Liver (tissue), 9 donors: Measurements from ENCODE around the gene CCN5. TPM values are rescaled to one million over a fixed set of nuclear protein-coding genes. Genes with fewer than 3 reads are reported as not detected.

Experiments
- DNase-seq: peaks from one replicate; pipeline ENCODE4 v3.0.0-alpha.2; 2017; ENCODE audit warnings: low spot score
- H3K27ac ChIP-seq, 2 donors: one replicate each; pipeline ENCODE4 v1.7.0; 2013; ENCODE audit warnings: inconsistent platforms in 2 of 2, low read length in 2 of 2, control low read depth in 1 of 2, low read depth in 1 of 2, mild to moderate bottlenecking in 1 of 2
- H3K27me3 ChIP-seq, 4 donors: one replicate each; pipeline versions ENCODE4 v1.6.1 to v1.7.0; 2013; ENCODE audit warnings: low read length in 3 of 4, inconsistent platforms in 1 of 4, mild to moderate bottlenecking in 1 of 4, moderate library complexity in 1 of 4; ENCODE audit not compliant: control insufficient read depth in 4 of 4, insufficient read depth in 4 of 4
- H3K36me3 ChIP-seq, 4 donors: one replicate each; pipeline versions ENCODE4 v1.6.1 to v1.7.0; 2013; ENCODE audit warnings: low read length in 3 of 4, mild to moderate bottlenecking in 3 of 4, low read depth in 1 of 4, moderate library complexity in 1 of 4; ENCODE audit not compliant: control insufficient read depth in 4 of 4, insufficient read depth in 3 of 4
- H3K4me1 ChIP-seq, 4 donors: one replicate each; pipeline versions ENCODE4 v1.6.1 to v1.7.0; 2013; ENCODE audit warnings: low read length in 3 of 4, mild to moderate bottlenecking in 3 of 4, moderate library complexity in 1 of 4; ENCODE audit not compliant: control insufficient read depth in 4 of 4, insufficient read depth in 4 of 4
- H3K4me3 ChIP-seq, 3 donors: one replicate each; pipeline versions ENCODE4 v1.6.1 to v1.7.0; 2013; ENCODE audit warnings: low read length in 3 of 3, control low read depth in 1 of 3, low read depth in 1 of 3, mild to moderate bottlenecking in 1 of 3
- H3K9ac ChIP-seq, 2 donors: one replicate each; pipeline ENCODE4 v1.7.0; 2013; ENCODE audit warnings: low read length in 2 of 2, mild to moderate bottlenecking in 2 of 2, moderate library complexity in 2 of 2, control low read depth in 1 of 2, low read depth in 1 of 2
- H3K9me3 ChIP-seq, 4 donors: one replicate each; pipeline versions ENCODE4 v1.6.1 to v1.7.0; 2013; ENCODE audit warnings: low read length in 3 of 4; ENCODE audit not compliant: control insufficient read depth in 4 of 4
- ATF3 ChIP-seq: IDR thresholded peaks from 2 replicates; pipeline ENCODE4 v1.6.1; 2016; ENCODE audit warnings: antibody characterized with exemption
- CTCF ChIP-seq: fragments of 150-350 bp; IDR thresholded peaks from 2 replicates; pipeline ENCODE4 v1.5.1; 2017; ENCODE audit warnings: improper control_type of control experiment, low read depth, low read length; ENCODE audit not compliant: missing input control
- EGR1 ChIP-seq, 2 donors: IDR thresholded peaks; 2 replicates each; pipeline ENCODE4 v1.6.1; 2016 to 2018; ENCODE audit warnings: antibody characterized with exemption in 2 of 2, low read depth in 2 of 2
- FOXA1 ChIP-seq: IDR thresholded peaks from 2 replicates; pipeline ENCODE4 v1.6.1; 2016; ENCODE audit warnings: antibody characterized with exemption
- FOXA2 ChIP-seq: IDR thresholded peaks from 2 replicates; pipeline ENCODE4 v1.6.1; 2016; ENCODE audit warnings: antibody characterized with exemption
- GABPA ChIP-seq, 2 donors: IDR thresholded peaks in 1 of 2; conservative IDR thresholded peaks in 1 of 2; 2 replicates each; pipeline ENCODE4 v1.6.1; 2016; ENCODE audit warnings: antibody characterized with exemption in 2 of 2, mild to moderate bottlenecking in 1 of 2, moderate library complexity in 1 of 2
- HNF4A ChIP-seq, 2 donors: conservative IDR thresholded peaks; 2 replicates each; pipeline ENCODE4 v1.6.1; 2016; ENCODE audit warnings: antibody characterized with exemption in 2 of 2, mild to moderate bottlenecking in 2 of 2
- HNF4G ChIP-seq: IDR thresholded peaks from 2 replicates; pipeline ENCODE4 v1.6.1; 2016; ENCODE audit warnings: antibody characterized with exemption
- JUND ChIP-seq, 2 donors: IDR thresholded peaks; 2 replicates each; pipeline ENCODE4 v1.6.1; 2016; ENCODE audit warnings: antibody characterized with exemption in 2 of 2
- MAX ChIP-seq: IDR thresholded peaks from 2 replicates; pipeline ENCODE4 v1.6.1; 2016; ENCODE audit warnings: antibody characterized with exemption
- NR2F2 ChIP-seq: IDR thresholded peaks from 2 replicates; pipeline ENCODE4 v1.6.1; 2016; ENCODE audit warnings: antibody characterized with exemption
- RAD21 ChIP-seq, 2 donors: IDR thresholded peaks; 2 replicates each; pipeline ENCODE4 v1.6.1; 2016; ENCODE audit warnings: antibody characterized with exemption in 2 of 2, mild to moderate bottlenecking in 2 of 2
- REST ChIP-seq: IDR thresholded peaks from 2 replicates; pipeline ENCODE4 v1.6.1; 2016; ENCODE audit warnings: antibody characterized with exemption, mild to moderate bottlenecking
- RXRA ChIP-seq, 2 donors: IDR thresholded peaks; 2 replicates each; pipeline ENCODE4 v1.6.1; 2017 to 2018; ENCODE audit warnings: antibody characterized with exemption in 2 of 2, mild to moderate bottlenecking in 1 of 2
- SP1 ChIP-seq: IDR thresholded peaks from 2 replicates; pipeline ENCODE4 v1.6.1; 2018; ENCODE audit warnings: antibody characterized with exemption, mild to moderate bottlenecking
- TAF1 ChIP-seq: conservative IDR thresholded peaks from 2 replicates; pipeline ENCODE4 v1.6.1; 2016; ENCODE audit warnings: antibody characterized with exemption, mild to moderate bottlenecking
- YY1 ChIP-seq: IDR thresholded peaks from 2 replicates; pipeline ENCODE4 v1.6.1; 2016; ENCODE audit warnings: antibody characterized with exemption, mild to moderate bottlenecking
- ZBTB33 ChIP-seq: IDR thresholded peaks from 2 replicates; pipeline ENCODE4 v1.6.1; 2016; ENCODE audit warnings: antibody characterized with exemption
- WGBS: extraction: QIAGEN DNeasy Blood & Tissue Kit; methylation state at CpG from one replicate; pipeline ENCODE4 v1.1.7; 2013; 5-methylcytosine and 5-hydroxymethylcytosine counted together
- polyA plus RNA-seq, 2 donors: library from polyadenylated mRNA; stranded (reverse) in 1 of 2; unstranded in 1 of 2; fragments of 200-250 nt in 1 of 2; fragments of >200 nt in 1 of 2; fragmentation: Nextera tagmentation in 1 of 2; extraction: Ambion mirVana in 1 of 2; gene quantifications; one replicate each; pipeline versions ENCODE4 v1.2.1 to v1.2.3, GENCODE V29; 2013 to 2015
- total RNA-seq, 2 donors: library from RNA; depleted of rRNA; stranded (reverse); fragments of >200 nt; gene quantifications; one replicate each; pipeline ENCODE4 v1.2.3, GENCODE V29; 2014
- donor health status: healthy.
- donor health status: healthy.
- donor health status: healthy.
- donor health status: healthy.
- donor health status: healthy.

Gene CCN5
- total and polyA plus RNA-seq, 4 donors: 1.2 to 3.6 (median 1.9) TPM; not detected in 1

- H3K27ac ChIP-seq: no peak overlapping the region
- WGBS: 64% methylated on average over 3 of the region's 3 CpGs
Observed at GRCh38 chr20:44698351-44698750, 16.8 kb upstream of the CCN5 start.

More at GRCh38 chr20:44698351-44698750, 16.8 kb upstream of the CCN5 start:
- H3K27me3 ChIP-seq: no peaks in the 10 kb centered on the region
- DNase-seq: no peak
- TF ChIP-seq HNF4G (no peak), TAF1 (no peak), ATF3 (no peak), FOXA2 (no peak), GABPA (IDR thresholded peaks at IDR 0.05 in 1 of 2, conservative IDR thresholded peaks at IDR 0.05 in 1 of 2) (no peak), SP1 (no peak), EGR1 (IDR thresholded peaks at IDR 0.05; ENCODE audit: low read depth in 2 of 2) (no peak), HNF4A (conservative IDR thresholded peaks at IDR 0.05) (no peak), CTCF (no peak), ZBTB33 (no peak), FOXA1 (no peak), MAX (no peak), REST (no peak), YY1 (no peak), JUND (IDR thresholded peaks at IDR 0.05) (no peak), NR2F2 (no peak), RAD21 (IDR thresholded peaks at IDR 0.05) (no peak), RXRA (IDR thresholded peaks at IDR 0.05) (no peak)
- H3K4me3 ChIP-seq: no peak overlapping the region
- no peaks in the 10 kb centered on the region for H3K9me3 ChIP-seq
- H3K9ac ChIP-seq: no peak overlapping the region
- H3K4me1 ChIP-seq: no peaks in the 10 kb centered on the region
- H3K36me3 ChIP-seq: no peaks in the 10 kb centered on the region
